ENCODE data around the gene MTARC2. TPM values are rescaled to one million over a fixed set of nuclear protein-coding genes. Genes with fewer than 3 reads are reported as not detected.
A peak's percentile ranks its signal among the peaks of the same experiment; 100 is the strongest.

MTARC2 gene
- total and polyA plus RNA-seq, 2 of the 13 experiments (the other 11 are each of a cell fraction or from before 2014, with no cell fraction given), result 8.5 to 10.1 TPM

DNA sequence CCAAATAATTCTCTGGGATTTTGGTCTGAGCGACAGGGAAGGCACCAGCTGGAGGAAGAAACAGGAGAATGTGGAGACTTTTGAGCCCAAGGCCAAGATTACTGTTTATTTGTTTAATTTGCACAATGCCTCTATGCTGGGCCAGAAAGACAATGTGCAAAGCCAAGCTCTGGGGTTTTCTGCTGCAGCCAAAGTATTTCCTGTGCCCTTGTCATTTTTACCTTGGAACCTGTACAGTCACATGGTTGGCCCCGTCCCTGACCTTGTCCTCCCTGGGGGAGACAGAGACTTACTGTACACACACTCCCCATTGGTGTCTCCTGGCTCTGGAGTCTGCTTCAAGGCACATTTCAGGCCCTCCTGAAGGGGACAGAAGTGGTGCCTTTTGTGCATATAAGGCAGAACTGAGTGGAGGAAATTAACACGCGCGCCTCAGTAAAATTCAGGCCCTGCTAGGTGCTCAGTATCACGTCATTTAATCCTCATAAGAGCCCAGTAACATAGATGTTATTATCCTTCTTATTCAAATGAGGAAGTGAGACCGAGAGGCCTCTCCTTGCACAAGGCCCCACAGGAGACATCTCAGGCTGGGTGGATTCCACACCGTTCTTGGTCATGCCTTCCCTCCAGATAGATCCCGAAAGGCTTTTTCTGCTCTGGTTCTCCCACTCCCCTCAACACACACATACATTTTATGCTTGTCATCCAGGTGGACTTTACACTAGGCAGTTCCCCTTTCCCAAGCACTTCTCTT, 36.9 kb upstream of the MTARC2 start (continued):
- TF ChIP-seq, protein P1, sequence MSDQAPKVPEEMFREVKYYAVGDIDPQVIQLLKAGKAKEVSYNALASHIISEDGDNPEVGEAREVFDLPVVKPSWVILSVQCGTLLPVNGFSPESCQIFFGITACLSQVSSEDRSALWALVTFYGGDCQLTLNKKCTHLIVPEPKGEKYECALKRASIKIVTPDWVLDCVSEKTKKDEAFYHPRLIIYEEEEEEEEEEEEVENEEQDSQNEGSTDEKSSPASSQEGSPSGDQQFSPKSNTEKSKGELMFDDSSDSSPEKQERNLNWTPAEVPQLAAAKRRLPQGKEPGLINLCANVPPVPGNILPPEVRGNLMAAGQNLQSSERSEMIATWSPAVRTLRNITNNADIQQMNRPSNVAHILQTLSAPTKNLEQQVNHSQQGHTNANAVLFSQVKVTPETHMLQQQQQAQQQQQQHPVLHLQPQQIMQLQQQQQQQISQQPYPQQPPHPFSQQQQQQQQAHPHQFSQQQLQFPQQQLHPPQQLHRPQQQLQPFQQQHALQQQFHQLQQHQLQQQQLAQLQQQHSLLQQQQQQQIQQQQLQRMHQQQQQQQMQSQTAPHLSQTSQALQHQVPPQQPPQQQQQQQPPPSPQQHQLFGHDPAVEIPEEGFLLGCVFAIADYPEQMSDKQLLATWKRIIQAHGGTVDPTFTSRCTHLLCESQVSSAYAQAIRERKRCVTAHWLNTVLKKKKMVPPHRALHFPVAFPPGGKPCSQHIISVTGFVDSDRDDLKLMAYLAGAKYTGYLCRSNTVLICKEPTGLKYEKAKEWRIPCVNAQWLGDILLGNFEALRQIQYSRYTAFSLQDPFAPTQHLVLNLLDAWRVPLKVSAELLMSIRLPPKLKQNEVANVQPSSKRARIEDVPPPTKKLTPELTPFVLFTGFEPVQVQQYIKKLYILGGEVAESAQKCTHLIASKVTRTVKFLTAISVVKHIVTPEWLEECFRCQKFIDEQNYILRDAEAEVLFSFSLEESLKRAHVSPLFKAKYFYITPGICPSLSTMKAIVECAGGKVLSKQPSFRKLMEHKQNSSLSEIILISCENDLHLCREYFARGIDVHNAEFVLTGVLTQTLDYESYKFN (CRISPR knock-in tag; conservative IDR thresholded peaks at IDR 0.05), result peak; percentile 67
- TF ChIP-seq, protein P2, sequence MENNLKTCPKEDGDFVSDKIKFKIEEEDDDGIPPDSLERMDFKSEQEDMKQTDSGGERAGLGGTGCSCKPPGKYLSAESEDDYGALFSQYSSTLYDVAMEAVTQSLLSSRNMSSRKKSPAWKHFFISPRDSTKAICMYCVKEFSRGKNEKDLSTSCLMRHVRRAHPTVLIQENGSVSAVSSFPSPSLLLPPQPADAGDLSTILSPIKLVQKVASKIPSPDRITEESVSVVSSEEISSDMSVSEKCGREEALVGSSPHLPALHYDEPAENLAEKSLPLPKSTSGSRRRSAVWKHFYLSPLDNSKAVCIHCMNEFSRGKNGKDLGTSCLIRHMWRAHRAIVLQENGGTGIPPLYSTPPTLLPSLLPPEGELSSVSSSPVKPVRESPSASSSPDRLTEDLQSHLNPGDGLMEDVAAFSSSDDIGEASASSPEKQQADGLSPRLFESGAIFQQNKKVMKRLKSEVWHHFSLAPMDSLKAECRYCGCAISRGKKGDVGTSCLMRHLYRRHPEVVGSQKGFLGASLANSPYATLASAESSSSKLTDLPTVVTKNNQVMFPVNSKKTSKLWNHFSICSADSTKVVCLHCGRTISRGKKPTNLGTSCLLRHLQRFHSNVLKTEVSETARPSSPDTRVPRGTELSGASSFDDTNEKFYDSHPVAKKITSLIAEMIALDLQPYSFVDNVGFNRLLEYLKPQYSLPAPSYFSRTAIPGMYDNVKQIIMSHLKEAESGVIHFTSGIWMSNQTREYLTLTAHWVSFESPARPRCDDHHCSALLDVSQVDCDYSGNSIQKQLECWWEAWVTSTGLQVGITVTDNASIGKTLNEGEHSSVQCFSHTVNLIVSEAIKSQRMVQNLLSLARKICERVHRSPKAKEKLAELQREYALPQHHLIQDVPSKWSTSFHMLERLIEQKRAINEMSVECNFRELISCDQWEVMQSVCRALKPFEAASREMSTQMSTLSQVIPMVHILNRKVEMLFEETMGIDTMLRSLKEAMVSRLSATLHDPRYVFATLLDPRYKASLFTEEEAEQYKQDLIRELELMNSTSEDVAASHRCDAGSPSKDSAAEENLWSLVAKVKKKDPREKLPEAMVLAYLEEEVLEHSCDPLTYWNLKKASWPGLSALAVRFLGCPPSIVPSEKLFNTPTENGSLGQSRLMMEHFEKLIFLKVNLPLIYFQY (CRISPR knock-in tag; IDR thresholded peaks at IDR 0.05; ENCODE audit: borderline replicate concordance), result no peak
- TF ChIP-seq ZNF3 (CRISPR knock-in tag; IDR thresholded peaks at IDR 0.05) (no peak), KAT8 (CRISPR knock-in tag; IDR thresholded peaks at IDR 0.05) (peak; percentile 20; the same call in 1 of the 2 replicates), ZZZ3 (CRISPR knock-in tag; IDR thresholded peaks at IDR 0.05; ENCODE audit: borderline replicate concordance) (no peak), ZNF75D (CRISPR knock-in tag; IDR thresholded peaks at IDR 0.05; ENCODE audit: borderline replicate concordance) (no peak), JUND (CRISPR knock-in tag; IDR thresholded peaks at IDR 0.05) (no peak), ZNF501 (CRISPR knock-in tag; IDR thresholded peaks at IDR 0.05) (no peak), ATF7-NPFF (CRISPR knock-in tag; IDR thresholded peaks at IDR 0.05; ENCODE audit: low read depth) (no peak), ZNF205 (CRISPR knock-in tag; IDR thresholded peaks at IDR 0.05) (no peak), RARA (CRISPR knock-in tag; IDR thresholded peaks at IDR 0.05) (peak; percentile 90), BORCS8-MEF2B (CRISPR knock-in tag; IDR thresholded peaks at IDR 0.05) (no peak), MIXL1 (CRISPR knock-in tag; IDR thresholded peaks at IDR 0.05) (peak; percentile 25; the same call in 1 of the 2 replicates), NR2F6 (IDR thresholded peaks at IDR 0.05) (peak; percentile 88), NR2F6 (CRISPR knock-in tag; IDR thresholded peaks at IDR 0.05) (peak; percentile 95), ELF1 (CRISPR knock-in tag; IDR thresholded peaks at IDR 0.05) (no peak), KMT2B (CRISPR knock-in tag; IDR thresholded peaks at IDR 0.05) (no peak), ZNF552 (CRISPR knock-in tag; IDR thresholded peaks at IDR 0.05; ENCODE audit: borderline replicate concordance) (no peak), RFX1 (IDR thresholded peaks at IDR 0.05) (no peak)
- TF ChIP-seq, protein P3, sequence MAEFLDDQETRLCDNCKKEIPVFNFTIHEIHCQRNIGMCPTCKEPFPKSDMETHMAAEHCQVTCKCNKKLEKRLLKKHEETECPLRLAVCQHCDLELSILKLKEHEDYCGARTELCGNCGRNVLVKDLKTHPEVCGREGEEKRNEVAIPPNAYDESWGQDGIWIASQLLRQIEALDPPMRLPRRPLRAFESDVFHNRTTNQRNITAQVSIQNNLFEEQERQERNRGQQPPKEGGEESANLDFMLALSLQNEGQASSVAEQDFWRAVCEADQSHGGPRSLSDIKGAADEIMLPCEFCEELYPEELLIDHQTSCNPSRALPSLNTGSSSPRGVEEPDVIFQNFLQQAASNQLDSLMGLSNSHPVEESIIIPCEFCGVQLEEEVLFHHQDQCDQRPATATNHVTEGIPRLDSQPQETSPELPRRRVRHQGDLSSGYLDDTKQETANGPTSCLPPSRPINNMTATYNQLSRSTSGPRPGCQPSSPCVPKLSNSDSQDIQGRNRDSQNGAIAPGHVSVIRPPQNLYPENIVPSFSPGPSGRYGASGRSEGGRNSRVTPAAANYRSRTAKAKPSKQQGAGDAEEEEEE (CRISPR knock-in tag; IDR thresholded peaks at IDR 0.05; ENCODE audit: borderline replicate concordance), result no peak

Data from HepG2 (cell line).